ENCODE measurements around the gene ZC3H6.

Gene ZC3H6

GRCh38 chr2:112311932-112312331 is 36.5 kb downstream of the ZC3H6 start:
- no peak for TF ChIP-seq SIN3A (IDR thresholded peaks at IDR 0.05; ENCODE audit: borderline replicate concordance, insufficient read depth, low read length)
- TF ChIP-seq FOXP2 (optimal IDR thresholded peaks at IDR 0.05; ENCODE audit: borderline replicate concordance, extremely low read depth, extremely low read length, insufficient read depth): no peak
- TF ChIP-seq POLR2AphosphoS5 (IDR thresholded peaks at IDR 0.05; ENCODE audit: low read depth, low read length): no peak
- TF ChIP-seq TAF1 (IDR thresholded peaks at IDR 0.05; ENCODE audit: borderline replicate concordance, insufficient read depth, low read length): no peak
- TF ChIP-seq REST (IDR thresholded peaks at IDR 0.05; ENCODE audit: insufficient read depth in 1 of 2, low read depth in 2 of 2, low read length in 2 of 2): no peak

- TF ChIP-seq REST (IDR thresholded peaks at IDR 0.05; ENCODE audit: insufficient read depth in 1 of 2, low read depth in 2 of 2, low read length in 2 of 2): no peak
- no peak for TF ChIP-seq SIN3A (IDR thresholded peaks at IDR 0.05; ENCODE audit: borderline replicate concordance, insufficient read depth, low read length)
- TF ChIP-seq POLR2AphosphoS5 (IDR thresholded peaks at IDR 0.05; ENCODE audit: low read depth, low read length): no peak
- no peak for TF ChIP-seq FOXP2 (optimal IDR thresholded peaks at IDR 0.05; ENCODE audit: borderline replicate concordance, extremely low read depth, extremely low read length, insufficient read depth)
- TF ChIP-seq TAF1 (IDR thresholded peaks at IDR 0.05; ENCODE audit: borderline replicate concordance, insufficient read depth, low read length): no peak
Measured at GRCh38 chr2:112312821-112313220, 37.4 kb downstream of the ZC3H6 start.

- TF ChIP-seq REST (IDR thresholded peaks at IDR 0.05; ENCODE audit: insufficient read depth in 1 of 2, low read depth in 2 of 2, low read length in 2 of 2) (no peak), FOXP2 (optimal IDR thresholded peaks at IDR 0.05; ENCODE audit: borderline replicate concordance, extremely low read depth, extremely low read length, insufficient read depth) (no peak), SIN3A (IDR thresholded peaks at IDR 0.05; ENCODE audit: borderline replicate concordance, insufficient read depth, low read length) (no peak), POLR2AphosphoS5 (IDR thresholded peaks at IDR 0.05; ENCODE audit: low read depth, low read length) (no peak)
Measured at GRCh38 chr2:112314856-112315255, 39.5 kb downstream of the ZC3H6 start.

- TF ChIP-seq TAF1 (IDR thresholded peaks at IDR 0.05; ENCODE audit: borderline replicate concordance, insufficient read depth, low read length) (no peak), REST (IDR thresholded peaks at IDR 0.05; ENCODE audit: insufficient read depth in 1 of 2, low read depth in 2 of 2, low read length in 2 of 2) (no peak)
Measured at GRCh38 chr2:112317303-112318158, 42.1 kb downstream of the ZC3H6 start.

- TF ChIP-seq POLR2AphosphoS5 (IDR thresholded peaks at IDR 0.05; ENCODE audit: low read depth, low read length) (no peak), TAF1 (IDR thresholded peaks at IDR 0.05; ENCODE audit: borderline replicate concordance, insufficient read depth, low read length) (no peak), SIN3A (IDR thresholded peaks at IDR 0.05; ENCODE audit: borderline replicate concordance, insufficient read depth, low read length) (no peak), FOXP2 (optimal IDR thresholded peaks at IDR 0.05; ENCODE audit: borderline replicate concordance, extremely low read depth, extremely low read length, insufficient read depth) (no peak), REST (IDR thresholded peaks at IDR 0.05; ENCODE audit: insufficient read depth in 1 of 2, low read depth in 2 of 2, low read length in 2 of 2) (no peak)
Measured at GRCh38 chr2:112318515-112318914, 43.1 kb downstream of the ZC3H6 start.

All from PFSK-1 (cell line).